Naive B cell (primary cell): ENCODE results near the gene IFNL2. TPM values are rescaled to one million over a fixed set of nuclear protein-coding genes. Genes with fewer than 3 reads are reported as not detected.
"Not testable (repeated sequence)": the region's sequence is repeated elsewhere in the genome, so short reads cannot be mapped to it uniquely, and the experiment has no call there.

Experiments
- ATAC-seq, 2 donors: fragments of 150-1000 bp; cut with Tn5 transposase; 2 replicates each; pipeline ENCODE4 v1.10.0; 2021; ENCODE audit warnings: low read depth in 2 of 2, mild to moderate bottlenecking in 2 of 2, moderate library complexity in 2 of 2
- DNase-seq: peaks from one replicate; pipeline ENCODE4 v3.0.0; 2022
- H3K27ac Mint-ChIP-seq, 6 donors: one replicate each; pipeline ENCODE4 v1.8.0; 2020 to 2022; ENCODE audit warnings: mild to moderate bottlenecking in 6 of 6, mixed read lengths in 6 of 6, moderate library complexity in 5 of 6, inconsistent platforms in 2 of 6
- H3K27me3 Mint-ChIP-seq, 3 donors: one replicate each; pipeline ENCODE4 v1.8.0; 2021 to 2022; ENCODE audit warnings: mixed read lengths in 3 of 3, mild to moderate bottlenecking in 1 of 3
- H3K36me3 Mint-ChIP-seq, 2 donors: one replicate each; pipeline ENCODE4 v1.8.0; 2020 to 2022; ENCODE audit warnings: mixed read lengths in 2 of 2, inconsistent platforms in 1 of 2, mild to moderate bottlenecking in 1 of 2
- H3K4me1 Mint-ChIP-seq, 3 donors: one replicate each; pipeline ENCODE4 v1.8.0; 2020 to 2022; ENCODE audit warnings: mixed read lengths in 3 of 3, inconsistent platforms in 1 of 3, mild to moderate bottlenecking in 1 of 3, moderate library complexity in 1 of 3
- H3K4me3 Mint-ChIP-seq, 8 donors: one replicate each; pipeline ENCODE4 v1.8.0; 2020 to 2022; ENCODE audit warnings: mild to moderate bottlenecking in 8 of 8, mixed read lengths in 8 of 8, moderate library complexity in 8 of 8, inconsistent platforms in 2 of 8
- H3K9me3 Mint-ChIP-seq, 7 donors: one replicate each; pipeline ENCODE4 v1.8.0; 2020 to 2022; ENCODE audit warnings: mixed read lengths in 7 of 7, mild to moderate bottlenecking in 5 of 7, inconsistent platforms in 2 of 7, moderate library complexity in 1 of 7
- polyA plus RNA-seq, 6 donors: library from polyadenylated mRNA; unstranded; fragments of 300-500 nt; fragmentation: Illumina TruSeq; gene quantifications; one replicate each; pipeline ENCODE4 v1.2.3, GENCODE V29; 2021; ENCODE audit warnings: low read depth in 6 of 6

The IFNL2 gene
- polyA plus RNA-seq, 6 donors from 2014 or later: not detected

GRCh38 chr19:39244410-39245100, 23.6 kb upstream of the IFNL2 start, which contains the start of gene IFNL3:
TSS of gene IFNL3 (minus strand) at chr19:39245006. CDS start at chr19:39244967, 39 bp downstream.
- not testable (repeated sequence) for H3K36me3 Mint-ChIP-seq, DNase-seq, H3K4me1 Mint-ChIP-seq, H3K9me3 Mint-ChIP-seq, H3K27ac Mint-ChIP-seq, ATAC-seq
- Mint-ChIP-seq H3K27me3 (peaks cover 8 to 44% (median 21%) of the 10 kb centered on the region in 3 donors), H3K4me3 (peak within 1 kb of the TSS in 1 of 8 donors; percentile 61)

GRCh38 chr19:39245166-39245565, 23.0 kb upstream of the IFNL2 start:
- H3K4me1 Mint-ChIP-seq, H3K9me3 Mint-ChIP-seq, H3K27ac Mint-ChIP-seq, H3K36me3 Mint-ChIP-seq, H3K4me3 Mint-ChIP-seq, DNase-seq: not testable (repeated sequence)
- peaks cover 8 to 46% (median 21%) of the 10 kb centered on the region in 3 donors for H3K27me3 Mint-ChIP-seq
- ATAC-seq: peak in 1 of 2 donors; percentile 40

GRCh38 chr19:39246951-39247669, 21.1 kb upstream of the IFNL2 start:
- DNase-seq: no peak
- H3K4me3 Mint-ChIP-seq: peak overlapping the region in 5 of 8 donors; percentile 52 to 80 (median 68)
- ATAC-seq: peak; percentile 16 to 52
- H3K9me3 Mint-ChIP-seq: peaks cover 0 to 2% (median 0%) of the 10 kb centered on the region in 7 donors
- no peaks in the 10 kb centered on the region for H3K36me3 Mint-ChIP-seq
- no peak overlapping the region for H3K27ac Mint-ChIP-seq
- H3K4me1 Mint-ChIP-seq: peaks cover 0 to 4% (median 2%) of the 10 kb centered on the region in 3 donors
- peaks cover 8 to 46% (median 21%) of the 10 kb centered on the region in 3 donors for H3K27me3 Mint-ChIP-seq

- peaks cover 8 to 46% (median 21%) of the 10 kb centered on the region in 3 donors for H3K27me3 Mint-ChIP-seq
- H3K27ac Mint-ChIP-seq: no peak overlapping the region
- ATAC-seq (peak in 1 of 2 donors; percentile 25), DNase-seq (no peak)
- peaks cover 0 to 8% (median 2%) of the 10 kb centered on the region in 3 donors for H3K4me1 Mint-ChIP-seq
- H3K36me3 Mint-ChIP-seq: no peaks in the 10 kb centered on the region
- peaks cover 0 to 2% (median 0%) of the 10 kb centered on the region in 7 donors for H3K9me3 Mint-ChIP-seq
- H3K4me3 Mint-ChIP-seq: peak overlapping the region in 1 of 8 donors; percentile 70
These were observed 20.2 kb upstream of the IFNL2 start for GRCh38 chr19:39247701-39248664.

GRCh38 chr19:39248806-39249205, 19.4 kb upstream of the IFNL2 start, which contains the start of gene IFNL4:
TSS of gene IFNL4 (minus strand) at chr19:39248856.
- no peak for DNase-seq
- H3K4me3 Mint-ChIP-seq: peak within 1 kb of the TSS in 1 of 8 donors; percentile 70
- no peak within 1 kb of the TSS for H3K27ac Mint-ChIP-seq
- no peak for ATAC-seq
- peaks cover 8 to 39% (median 13%) of the 10 kb centered on the region in 3 donors for H3K27me3 Mint-ChIP-seq
- H3K4me1 Mint-ChIP-seq: peaks cover 0 to 8% (median 2%) of the 10 kb centered on the region in 3 donors
- H3K9me3 Mint-ChIP-seq: peaks cover 0 to 4% (median 0%) of the 10 kb centered on the region in 7 donors
- H3K36me3 Mint-ChIP-seq: no peaks in the 10 kb centered on the region

- Mint-ChIP-seq H3K4me3 (no peak overlapping the region), H3K4me1 (peaks cover 0 to 8% (median 2%) of the 10 kb centered on the region in 3 donors), H3K9me3 (peaks cover 0 to 4% (median 0%) of the 10 kb centered on the region in 7 donors), H3K27ac (no peak overlapping the region), H3K36me3 (no peaks in the 10 kb centered on the region), H3K27me3 (peaks cover 8 to 29% (median 10%) of the 10 kb centered on the region in 3 donors)
- DNase-seq: no peak
- ATAC-seq: no peak
These were observed 17.1 kb upstream of the IFNL2 start for GRCh38 chr19:39251081-39251480.

- Mint-ChIP-seq H3K27ac (no peak overlapping the region), H3K4me1 (peaks cover 0 to 8% (median 1%) of the 10 kb centered on the region in 3 donors), H3K27me3 (peaks cover 11 to 31% (median 15%) of the 10 kb centered on the region in 3 donors), H3K9me3 (peaks cover 0 to 4% (median 0%) of the 10 kb centered on the region in 7 donors), H3K36me3 (no peaks in the 10 kb centered on the region), H3K4me3 (no peak overlapping the region)
- DNase-seq: no peak
- ATAC-seq: no peak
These were observed 16.4 kb upstream of the IFNL2 start for GRCh38 chr19:39251846-39252245.

- DNase-seq (no peak), ATAC-seq (no peak)
- H3K27me3 Mint-ChIP-seq: peaks cover 14 to 31% (median 18%) of the 10 kb centered on the region in 3 donors
- no peak overlapping the region for H3K4me3 Mint-ChIP-seq
- no peak overlapping the region for H3K27ac Mint-ChIP-seq
- H3K4me1 Mint-ChIP-seq: peaks cover 0 to 8% (median 0%) of the 10 kb centered on the region in 3 donors
- peaks cover 0 to 4% (median 2%) of the 10 kb centered on the region in 7 donors for H3K9me3 Mint-ChIP-seq
- no peaks in the 10 kb centered on the region for H3K36me3 Mint-ChIP-seq
These were observed 15.7 kb upstream of the IFNL2 start for GRCh38 chr19:39252458-39252857.

- Mint-ChIP-seq H3K36me3 (no peaks in the 10 kb centered on the region), H3K27ac (no peak overlapping the region), H3K4me1 (peaks cover 0 to 8% (median 0%) of the 10 kb centered on the region in 3 donors), H3K4me3 (no peak overlapping the region), H3K9me3 (peaks cover 0 to 4% (median 2%) of the 10 kb centered on the region in 7 donors), H3K27me3 (peaks cover 17 to 23% (median 18%) of the 10 kb centered on the region in 3 donors)
- no peak for ATAC-seq
- no peak for DNase-seq
These were observed 14.6 kb upstream of the IFNL2 start for GRCh38 chr19:39253374-39254149.

- no peak overlapping the region for H3K4me3 Mint-ChIP-seq
- DNase-seq (no peak), ATAC-seq (no peak)
- H3K36me3 Mint-ChIP-seq: no peaks in the 10 kb centered on the region
- peaks cover 0 to 8% (median 0%) of the 10 kb centered on the region in 3 donors for H3K4me1 Mint-ChIP-seq
- H3K9me3 Mint-ChIP-seq: peaks cover 0 to 4% (median 2%) of the 10 kb centered on the region in 7 donors
- H3K27ac Mint-ChIP-seq: peak overlapping the region in 2 of 6 donors; percentile 9 to 62
- H3K27me3 Mint-ChIP-seq: peaks cover 8 to 12% (median 9%) of the 10 kb centered on the region in 3 donors
These were observed 13.5 kb upstream of the IFNL2 start for GRCh38 chr19:39254531-39255345.

- peaks cover 0 to 4% (median 0%) of the 10 kb centered on the region in 3 donors for H3K4me1 Mint-ChIP-seq
- DNase-seq (no peak), ATAC-seq (no peak)
- H3K4me3 Mint-ChIP-seq: no peak overlapping the region
- peaks cover 16 to 28% (median 18%) of the 10 kb centered on the region in 3 donors for H3K27me3 Mint-ChIP-seq
- H3K27ac Mint-ChIP-seq: peak overlapping the region in 1 of 6 donors; percentile 59
- no peaks in the 10 kb centered on the region for H3K36me3 Mint-ChIP-seq
- H3K9me3 Mint-ChIP-seq: peaks cover 0 to 4% (median 2%) of the 10 kb centered on the region in 7 donors
These were observed 11.0 kb upstream of the IFNL2 start for GRCh38 chr19:39257227-39257626.
